NCI-H128 (cell line): ENCODE data around the gene SREBF2.
"Not testable (repeated sequence)": the region's sequence is repeated elsewhere in the genome, so short reads cannot be mapped to it uniquely, and the experiment has no call there.

ENCODE experiments used
- DNase-seq: peaks from one replicate; lab custom pipeline; 2025; ENCODE audit not compliant: unreplicated experiment; lab: John Stamatoyannopoulos, UW

SREBF2 gene

GRCh38 chr22:41841085-41841712 is 8.3 kb downstream of the SREBF2 start:
- no peak for DNase-seq

- DNase-seq = no peak
Observed at GRCh38 chr22:41842996-41843970, 10.4 kb downstream of the SREBF2 start.

- no peak for DNase-seq
Observed at GRCh38 chr22:41844036-41844435, 11.1 kb downstream of the SREBF2 start.

GRCh38 chr22:41844513-41844912 is 11.6 kb downstream of the SREBF2 start:
- no peak for DNase-seq

GRCh38 chr22:41845380-41846267 is 12.7 kb downstream of the SREBF2 start:
- DNase-seq = no peak

- no peak for DNase-seq
Observed at GRCh38 chr22:41846268-41846987, 13.5 kb downstream of the SREBF2 start.

- no peak for DNase-seq
Observed at GRCh38 chr22:41847300-41847699, 14.4 kb downstream of the SREBF2 start.

- DNase-seq = no peak
Observed at GRCh38 chr22:41848468-41848867, 15.6 kb downstream of the SREBF2 start.

- DNase-seq = no peak
Observed at GRCh38 chr22:41856469-41856868, 23.6 kb downstream of the SREBF2 start.

GRCh38 chr22:41857155-41857859 is 24.4 kb downstream of the SREBF2 start:
- DNase-seq = no peak

- DNase-seq = no peak
Observed at GRCh38 chr22:41857860-41858199, 24.9 kb downstream of the SREBF2 start.

GRCh38 chr22:41862160-41862529 is 29.2 kb downstream of the SREBF2 start:
- no peak for DNase-seq

GRCh38 chr22:41862530-41863266 is 29.8 kb downstream of the SREBF2 start:
- no peak for DNase-seq

GRCh38 chr22:41863472-41863871 is 30.6 kb downstream of the SREBF2 start:
- DNase-seq = no peak

GRCh38 chr22:41868556-41868955 is 35.7 kb downstream of the SREBF2 start:
- no peak for DNase-seq

- DNase-seq = not testable (repeated sequence)
Observed at GRCh38 chr22:41870081-41870480, 37.2 kb downstream of the SREBF2 start.

GRCh38 chr22:41870786-41871185 is 37.9 kb downstream of the SREBF2 start:
- DNase-seq = no peak

GRCh38 chr22:41873391-41873790 is 40.5 kb downstream of the SREBF2 start:
- no peak for DNase-seq

GRCh38 chr22:41874090-41874489 is 41.2 kb downstream of the SREBF2 start:
- no peak for DNase-seq
